Liver (tissue), 9 donors: Measurements from ENCODE around the gene DIP2B. TPM values are rescaled to one million over a fixed set of nuclear protein-coding genes. Genes with fewer than 3 reads are reported as not detected.
"Not testable (repeated sequence)": the region's sequence is repeated elsewhere in the genome, so short reads cannot be mapped to it uniquely, and the experiment has no call there.

Experiments used
- DNase-seq: peaks from one replicate; pipeline ENCODE4 v3.0.0-alpha.2; 2017; ENCODE audit warnings: low spot score
- H3K27ac ChIP-seq, 2 donors: one replicate each; pipeline ENCODE4 v1.7.0; 2013; ENCODE audit warnings: inconsistent platforms in 2 of 2, low read length in 2 of 2, control low read depth in 1 of 2, low read depth in 1 of 2, mild to moderate bottlenecking in 1 of 2
- H3K27me3 ChIP-seq, 4 donors: one replicate each; pipeline versions ENCODE4 v1.6.1 to v1.7.0; 2013; ENCODE audit warnings: low read length in 3 of 4, inconsistent platforms in 1 of 4, mild to moderate bottlenecking in 1 of 4, moderate library complexity in 1 of 4; ENCODE audit not compliant: control insufficient read depth in 4 of 4, insufficient read depth in 4 of 4
- H3K36me3 ChIP-seq, 4 donors: one replicate each; pipeline versions ENCODE4 v1.6.1 to v1.7.0; 2013; ENCODE audit warnings: low read length in 3 of 4, mild to moderate bottlenecking in 3 of 4, low read depth in 1 of 4, moderate library complexity in 1 of 4; ENCODE audit not compliant: control insufficient read depth in 4 of 4, insufficient read depth in 3 of 4
- H3K4me1 ChIP-seq, 4 donors: one replicate each; pipeline versions ENCODE4 v1.6.1 to v1.7.0; 2013; ENCODE audit warnings: low read length in 3 of 4, mild to moderate bottlenecking in 3 of 4, moderate library complexity in 1 of 4; ENCODE audit not compliant: control insufficient read depth in 4 of 4, insufficient read depth in 4 of 4
- H3K4me3 ChIP-seq, 3 donors: one replicate each; pipeline versions ENCODE4 v1.6.1 to v1.7.0; 2013; ENCODE audit warnings: low read length in 3 of 3, control low read depth in 1 of 3, low read depth in 1 of 3, mild to moderate bottlenecking in 1 of 3
- H3K9ac ChIP-seq, 2 donors: one replicate each; pipeline ENCODE4 v1.7.0; 2013; ENCODE audit warnings: low read length in 2 of 2, mild to moderate bottlenecking in 2 of 2, moderate library complexity in 2 of 2, control low read depth in 1 of 2, low read depth in 1 of 2
- H3K9me3 ChIP-seq, 4 donors: one replicate each; pipeline versions ENCODE4 v1.6.1 to v1.7.0; 2013; ENCODE audit warnings: low read length in 3 of 4; ENCODE audit not compliant: control insufficient read depth in 4 of 4
- CTCF ChIP-seq: fragments of 150-350 bp; IDR thresholded peaks from 2 replicates; pipeline ENCODE4 v1.5.1; 2017; ENCODE audit warnings: improper control_type of control experiment, low read depth, low read length; ENCODE audit not compliant: missing input control
- EGR1 ChIP-seq, 2 donors: IDR thresholded peaks; 2 replicates each; pipeline ENCODE4 v1.6.1; 2016 to 2018; ENCODE audit warnings: antibody characterized with exemption in 2 of 2, low read depth in 2 of 2
- FOXA1 ChIP-seq: IDR thresholded peaks from 2 replicates; pipeline ENCODE4 v1.6.1; 2016; ENCODE audit warnings: antibody characterized with exemption
- JUND ChIP-seq, 2 donors: IDR thresholded peaks; 2 replicates each; pipeline ENCODE4 v1.6.1; 2016; ENCODE audit warnings: antibody characterized with exemption in 2 of 2
- MAX ChIP-seq: IDR thresholded peaks from 2 replicates; pipeline ENCODE4 v1.6.1; 2016; ENCODE audit warnings: antibody characterized with exemption
- RAD21 ChIP-seq, 2 donors: IDR thresholded peaks; 2 replicates each; pipeline ENCODE4 v1.6.1; 2016; ENCODE audit warnings: antibody characterized with exemption in 2 of 2, mild to moderate bottlenecking in 2 of 2
- REST ChIP-seq: IDR thresholded peaks from 2 replicates; pipeline ENCODE4 v1.6.1; 2016; ENCODE audit warnings: antibody characterized with exemption, mild to moderate bottlenecking
- RXRA ChIP-seq, 2 donors: IDR thresholded peaks; 2 replicates each; pipeline ENCODE4 v1.6.1; 2017 to 2018; ENCODE audit warnings: antibody characterized with exemption in 2 of 2, mild to moderate bottlenecking in 1 of 2
- TAF1 ChIP-seq: conservative IDR thresholded peaks from 2 replicates; pipeline ENCODE4 v1.6.1; 2016; ENCODE audit warnings: antibody characterized with exemption, mild to moderate bottlenecking
- YY1 ChIP-seq: IDR thresholded peaks from 2 replicates; pipeline ENCODE4 v1.6.1; 2016; ENCODE audit warnings: antibody characterized with exemption, mild to moderate bottlenecking
- ZBTB33 ChIP-seq: IDR thresholded peaks from 2 replicates; pipeline ENCODE4 v1.6.1; 2016; ENCODE audit warnings: antibody characterized with exemption
- WGBS: extraction: QIAGEN DNeasy Blood & Tissue Kit; methylation state at CpG from one replicate; pipeline ENCODE4 v1.1.7; 2013; 5-methylcytosine and 5-hydroxymethylcytosine counted together
- polyA plus RNA-seq, 2 donors: library from polyadenylated mRNA; stranded (reverse) in 1 of 2; unstranded in 1 of 2; fragments of 200-250 nt in 1 of 2; fragments of >200 nt in 1 of 2; fragmentation: Nextera tagmentation in 1 of 2; extraction: Ambion mirVana in 1 of 2; gene quantifications; one replicate each; pipeline versions ENCODE4 v1.2.1 to v1.2.3, GENCODE V29; 2013 to 2015
- total RNA-seq, 2 donors: library from RNA; depleted of rRNA; stranded (reverse); fragments of >200 nt; gene quantifications; one replicate each; pipeline ENCODE4 v1.2.3, GENCODE V29; 2014
- donor health status: healthy.
- donor health status: healthy.
- donor health status: healthy.
- donor health status: healthy.
- donor health status: healthy.

DIP2B gene
- total and polyA plus RNA-seq, 4 donors: 4.8 to 30.7 (median 13.8) TPM

GRCh38 chr12:50554651-50555050 lies 49.9 kb downstream of the DIP2B start (continued):
- TF ChIP-seq ZBTB33: no peak
- no peak for TF ChIP-seq JUND (IDR thresholded peaks at IDR 0.05)
- no peak for TF ChIP-seq YY1
- no peak for TF ChIP-seq TAF1
- no peak for TF ChIP-seq FOXA1

- TF ChIP-seq RXRA (IDR thresholded peaks at IDR 0.05) (peak in 1 of 2 donors; percentile 26), EGR1 (IDR thresholded peaks at IDR 0.05; ENCODE audit: low read depth in 2 of 2) (no peak)
- no peak overlapping the region for H3K9ac ChIP-seq
- H3K4me1 ChIP-seq: peaks cover 11 to 29% (median 19%) of the 10 kb centered on the region in 4 donors
- 58% methylated on average over 4 of the region's 4 CpGs for WGBS
- H3K36me3 ChIP-seq: no peaks in the 10 kb centered on the region
- H3K27me3 ChIP-seq: no peaks in the 10 kb centered on the region
- no peak overlapping the region for H3K4me3 ChIP-seq
- H3K27ac ChIP-seq: peak overlapping the region in 1 of 2 donors; percentile 27
- no peak for DNase-seq
- no peaks in the 10 kb centered on the region for H3K9me3 ChIP-seq
Observed at GRCh38 chr12:50555471-50555885, 50.7 kb downstream of the DIP2B start.

- DNase-seq: no peak
- WGBS: 89% methylated on average over 11 of the region's 11 CpGs
- no peaks in the 10 kb centered on the region for H3K27me3 ChIP-seq
- no peak overlapping the region for H3K4me3 ChIP-seq
- no peaks in the 10 kb centered on the region for H3K36me3 ChIP-seq
- no peak overlapping the region for H3K9ac ChIP-seq
- no peaks in the 10 kb centered on the region for H3K9me3 ChIP-seq
- H3K4me1 ChIP-seq: peaks cover 7 to 22% (median 15%) of the 10 kb centered on the region in 4 donors
- H3K27ac ChIP-seq: no peak overlapping the region
- TF ChIP-seq JUND (IDR thresholded peaks at IDR 0.05): no peak
- no peak for TF ChIP-seq EGR1 (IDR thresholded peaks at IDR 0.05; ENCODE audit: low read depth in 2 of 2)
- no peak for TF ChIP-seq YY1
- TF ChIP-seq REST: no peak
- TF ChIP-seq RAD21 (IDR thresholded peaks at IDR 0.05): no peak
- no peak for TF ChIP-seq MAX
- no peak for TF ChIP-seq CTCF
Observed at GRCh38 chr12:50556273-50556672, 51.5 kb downstream of the DIP2B start.

- H3K4me1 ChIP-seq: peaks cover 7 to 20% (median 14%) of the 10 kb centered on the region in 4 donors
- not testable (repeated sequence) for H3K4me3 ChIP-seq, H3K36me3 ChIP-seq, DNase-seq, H3K27me3 ChIP-seq, H3K9me3 ChIP-seq, H3K9ac ChIP-seq, H3K27ac ChIP-seq
- WGBS: 79% methylated on average over 7 of the region's 7 CpGs
Observed at GRCh38 chr12:50556796-50557195, 52.0 kb downstream of the DIP2B start.
